Measurements from ENCODE around the gene LRRC23.
"Not testable (repeated sequence)": the region's sequence is repeated elsewhere in the genome, so short reads cannot be mapped to it uniquely, and the experiment has no call there.

LRRC23 gene

GRCh38 chr12:6908141-6908540 lies 3.5 kb downstream of the LRRC23 start:
- DNase-seq: not testable (repeated sequence)

- no peak for DNase-seq
These were observed 5.0 kb downstream of the LRRC23 start for GRCh38 chr12:6909421-6910145.

- DNase-seq: no peak
These were observed 7.7 kb downstream of the LRRC23 start for GRCh38 chr12:6912164-6912935.

- peak; percentile 70 for DNase-seq
These were observed 9.8 kb downstream of the LRRC23 start, which contains the start of gene ENO2 for GRCh38 chr12:6914246-6914946. ENO2 (plus strand) TSS chr12:6914580; CDS start chr12:6915833, 1,253 bp downstream.

- peak; percentile 36 for DNase-seq
These were observed 10.5 kb downstream of the LRRC23 start for GRCh38 chr12:6914947-6915788.

- no peak for DNase-seq
These were observed 11.2 kb downstream of the LRRC23 start for GRCh38 chr12:6915789-6916285.

- DNase-seq: no peak
These were observed 12.0 kb downstream of the LRRC23 start for GRCh38 chr12:6916426-6917200.

- DNase-seq: no peak
These were observed 13.0 kb downstream of the LRRC23 start for GRCh38 chr12:6917491-6918231.

- DNase-seq: no peak
These were observed 15.0 kb downstream of the LRRC23 start for GRCh38 chr12:6919588-6919987.

- DNase-seq: no peak
These were observed 16.9 kb downstream of the LRRC23 start for GRCh38 chr12:6921539-6921938.

- DNase-seq: no peak
These were observed 17.6 kb downstream of the LRRC23 start for GRCh38 chr12:6921996-6922946.

GRCh38 chr12:6923003-6923732 lies 18.5 kb downstream of the LRRC23 start:
- no peak for DNase-seq

GRCh38 chr12:6923851-6924250 lies 19.2 kb downstream of the LRRC23 start:
- no peak for DNase-seq

- DNase-seq: no peak
These were observed 20.6 kb downstream of the LRRC23 start for GRCh38 chr12:6925239-6925539.

GRCh38 chr12:6925540-6926279 lies 21.1 kb downstream of the LRRC23 start:
- no peak for DNase-seq

GRCh38 chr12:6927379-6928021 lies 22.9 kb downstream of the LRRC23 start, which contains the start of gene ATN1:
ATN1 (plus strand) TSS chr12:6927959; CDS start chr12:6934002, 6,043 bp downstream.
- peak; percentile 44 for DNase-seq

GRCh38 chr12:6928022-6928702 lies 23.5 kb downstream of the LRRC23 start:
- DNase-seq: no peak

Measured in NCI-H1436 (cell line).